Occipital lobe (tissue), 2 donors: ENCODE data around the gene GPR4. TPM values are rescaled to one million over a fixed set of nuclear protein-coding genes. Genes with fewer than 3 reads are reported as not detected.
"Not testable (repeated sequence)": the region's sequence is repeated elsewhere in the genome, so short reads cannot be mapped to it uniquely, and the experiment has no call there.

Experiments
- DNase-seq: peaks from one replicate; lab custom pipeline; 2025; lab: John Stamatoyannopoulos, UW
- total RNA-seq: library from RNA; depleted of rRNA; stranded (reverse); fragments of >200 nt; gene quantifications from one replicate; pipeline ENCODE4 v1.2.3, GENCODE V29; 2014

GPR4 gene
- total RNA-seq, 1 donor from 2014 or later: 0.16 TPM

DNA sequence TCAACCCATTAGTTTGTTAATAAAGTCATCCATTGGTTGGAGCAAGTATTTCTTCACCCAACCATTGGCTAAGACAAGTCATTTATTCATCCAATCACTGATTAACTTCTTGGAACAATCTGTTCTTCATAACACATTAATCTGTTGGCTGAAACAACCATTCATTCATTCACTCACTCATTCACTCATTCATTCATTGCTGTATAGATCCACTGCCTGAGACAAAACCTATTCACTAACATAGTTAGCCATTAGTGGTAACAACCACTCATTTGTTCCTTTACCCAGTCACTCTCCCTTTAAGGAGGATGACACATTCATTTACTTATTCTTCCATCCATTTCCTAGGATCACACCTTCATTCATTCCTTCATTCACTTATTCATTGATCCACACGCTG lies 22.0 kb upstream of the GPR4 start:
- DNase-seq: no peak

DNA sequence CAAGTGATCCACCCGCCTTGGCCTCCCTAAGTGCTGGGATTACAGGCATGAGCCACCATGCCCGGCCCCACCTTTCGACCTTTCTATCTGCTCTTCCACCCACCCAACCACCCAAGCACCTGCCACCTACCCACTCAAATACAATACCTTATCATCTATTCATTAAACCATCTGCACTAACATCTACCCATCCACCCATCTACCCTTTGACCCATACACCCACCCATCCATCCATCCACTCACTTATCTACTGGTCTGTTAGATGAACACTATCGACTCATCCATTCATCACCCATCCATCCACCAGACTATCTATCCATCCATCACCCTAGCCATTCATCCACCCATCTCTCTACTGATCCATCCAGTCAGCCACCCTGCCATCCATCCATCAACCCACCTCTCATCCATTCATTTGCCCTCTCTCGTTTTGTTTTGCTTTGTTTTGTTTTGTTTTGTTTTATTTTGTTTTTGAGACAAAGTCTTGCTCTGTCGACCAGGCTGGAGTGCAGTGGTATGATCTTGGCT lies 20.0 kb upstream of the GPR4 start:
- DNase-seq: no peak

DNA sequence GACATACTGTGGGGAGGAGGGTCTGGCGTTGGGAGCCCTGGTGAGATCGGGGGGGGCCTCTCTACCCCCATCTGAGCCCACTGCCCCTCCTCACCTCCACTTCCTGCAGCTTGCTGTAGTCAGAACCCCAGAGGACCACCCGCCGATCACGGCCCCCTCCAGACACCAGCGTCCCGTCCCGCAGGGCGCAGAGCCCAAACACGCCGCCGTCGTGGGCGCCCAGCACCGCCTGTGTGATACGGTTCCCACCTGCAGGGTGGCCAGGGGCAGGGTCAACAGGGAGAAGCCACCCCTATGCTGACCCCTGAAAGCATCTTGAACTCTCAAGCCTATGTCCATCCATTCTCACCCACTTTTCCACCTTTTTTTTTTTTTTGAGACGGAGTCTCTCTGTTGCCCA lies 19.4 kb upstream of the GPR4 start:
- DNase-seq: no peak

DNA sequence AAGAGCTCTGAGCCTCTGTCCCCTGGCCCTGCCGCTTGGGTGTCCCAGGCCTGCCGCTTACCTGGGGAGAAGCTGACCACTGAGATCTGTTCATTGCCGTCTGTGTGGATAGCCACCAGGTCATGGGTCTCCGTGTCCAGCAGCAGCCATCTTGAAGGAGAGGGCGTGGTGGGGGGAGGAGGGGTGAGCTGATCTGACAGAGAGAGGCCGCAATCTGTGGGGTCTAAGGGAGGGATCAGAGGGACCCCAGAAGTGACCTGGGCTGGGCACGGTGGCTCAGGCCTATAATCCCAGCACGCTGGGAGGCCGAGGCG lies 14.6 kb upstream of the GPR4 start:
- no peak for DNase-seq

DNA sequence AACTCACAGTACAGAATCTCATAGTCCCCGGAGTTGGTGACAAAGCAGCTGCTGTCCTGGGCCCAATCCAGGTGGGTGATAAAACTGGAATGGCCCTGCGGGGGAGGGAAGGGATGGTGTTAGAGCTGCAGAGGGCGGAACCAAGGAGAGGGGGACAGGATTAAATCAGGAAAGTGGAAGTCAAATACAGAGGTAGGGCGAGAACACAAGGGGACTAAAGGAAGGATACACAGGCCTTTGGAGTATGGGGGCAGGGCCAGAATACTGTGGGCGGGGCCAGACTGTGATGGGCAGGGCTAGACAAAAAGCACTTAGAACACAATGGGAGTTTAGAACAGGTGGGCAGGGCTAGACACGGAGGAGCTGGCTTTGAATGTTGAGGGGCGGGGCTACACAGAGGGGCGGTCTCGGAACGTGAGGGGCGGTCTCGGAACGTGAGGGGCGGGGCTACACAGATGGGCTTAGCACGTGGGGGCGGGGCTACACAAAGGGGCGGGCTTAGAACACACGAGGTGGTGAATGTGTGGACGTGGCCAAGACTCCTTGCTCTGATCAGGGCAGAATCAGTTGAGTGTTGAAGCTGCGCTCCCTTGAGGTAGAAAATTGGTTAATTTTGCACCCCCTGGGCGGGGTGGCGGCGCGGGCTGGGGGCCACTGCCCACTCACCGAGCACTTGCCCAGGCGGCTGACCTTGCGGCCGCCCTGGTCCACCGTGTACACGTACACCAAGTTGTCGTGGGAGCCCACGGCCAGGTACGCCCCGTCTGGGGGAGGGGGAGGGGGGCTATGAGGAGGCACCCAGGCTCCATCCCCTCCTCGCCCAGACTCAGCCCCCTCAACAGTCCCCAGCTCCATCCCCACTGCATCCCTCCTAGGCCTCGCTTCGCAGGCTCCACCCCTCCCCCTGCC lies 14.0 kb upstream of the GPR4 start:
- DNase-seq: peak; percentile 13

DNA sequence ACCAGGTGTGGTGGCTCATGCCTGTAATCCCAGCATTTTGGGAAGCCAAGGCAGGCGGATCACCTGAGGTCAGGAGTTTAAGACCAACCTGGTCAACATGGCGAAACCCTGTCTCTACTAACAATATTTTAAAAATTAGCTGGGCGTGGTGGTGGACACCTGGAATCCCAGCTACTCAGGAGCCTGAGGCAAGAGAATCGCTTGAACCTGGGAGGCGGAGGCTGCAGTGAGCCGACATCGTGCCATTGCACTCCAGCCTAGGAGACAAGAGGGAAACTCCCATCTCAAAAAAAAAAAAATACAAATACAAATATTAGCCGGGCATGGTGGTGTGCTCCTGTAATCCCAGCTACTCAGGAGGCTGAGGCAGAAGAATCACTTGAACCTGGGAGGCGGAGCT lies 13.0 kb upstream of the GPR4 start:
- DNase-seq: not testable (repeated sequence)

DNA sequence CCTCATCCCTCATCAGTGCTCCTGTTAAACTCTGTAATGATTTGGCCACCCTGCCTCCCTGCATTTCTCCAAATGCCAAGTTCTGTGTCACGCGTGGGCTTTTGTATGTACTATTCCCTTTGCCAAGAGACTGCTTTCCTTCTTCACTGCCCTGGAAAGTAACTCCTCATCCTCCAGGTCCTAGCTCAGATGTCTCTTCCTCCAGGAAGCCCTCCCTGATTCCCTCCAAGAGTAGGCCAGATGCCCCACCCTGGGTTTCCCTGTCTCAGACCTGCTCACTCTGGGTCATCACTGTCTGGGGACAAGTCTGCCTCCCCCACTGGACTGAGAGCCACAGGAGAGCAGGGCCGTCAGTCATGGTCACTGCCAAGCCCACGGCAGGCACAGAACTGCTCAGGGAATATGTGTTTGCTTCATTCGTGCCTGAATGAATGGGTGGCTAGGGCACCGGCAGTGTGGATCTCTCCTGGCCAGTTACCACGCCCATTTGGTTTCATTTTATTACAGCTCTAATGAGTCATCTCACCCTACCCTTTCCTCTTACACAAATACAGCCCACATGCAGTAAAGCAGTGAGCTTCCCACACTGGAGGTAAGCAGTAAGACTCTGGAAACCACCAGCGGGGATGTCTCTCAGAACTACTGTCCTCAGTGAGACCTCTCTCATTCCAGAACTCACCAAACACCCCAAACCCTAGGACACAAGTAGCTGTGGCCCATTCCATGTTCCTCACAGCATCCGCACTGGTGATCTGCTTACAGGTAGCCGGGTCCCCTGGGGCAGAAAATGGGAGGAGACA lies 12.1 kb upstream of the GPR4 start:
- no peak for DNase-seq

DNA sequence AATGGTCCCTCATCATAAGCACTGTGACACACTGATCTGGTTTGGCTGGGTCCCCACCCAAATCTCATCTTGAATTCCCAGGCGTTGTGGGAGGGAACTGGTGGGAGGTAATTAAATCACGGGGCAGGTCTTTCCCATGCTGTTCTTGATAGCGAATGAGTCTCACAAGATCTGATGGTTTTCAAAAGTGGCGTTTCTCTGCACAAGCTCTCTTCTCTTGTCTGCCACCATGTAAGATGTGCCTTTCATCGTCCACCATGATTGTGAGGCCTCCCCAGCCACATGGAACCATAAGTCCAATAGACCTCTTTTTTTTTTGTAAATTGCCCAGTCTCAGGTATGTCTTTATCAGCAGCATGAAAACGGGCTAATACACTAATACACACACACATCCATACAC lies 6.9 kb upstream of the GPR4 start:
- no peak for DNase-seq

DNA sequence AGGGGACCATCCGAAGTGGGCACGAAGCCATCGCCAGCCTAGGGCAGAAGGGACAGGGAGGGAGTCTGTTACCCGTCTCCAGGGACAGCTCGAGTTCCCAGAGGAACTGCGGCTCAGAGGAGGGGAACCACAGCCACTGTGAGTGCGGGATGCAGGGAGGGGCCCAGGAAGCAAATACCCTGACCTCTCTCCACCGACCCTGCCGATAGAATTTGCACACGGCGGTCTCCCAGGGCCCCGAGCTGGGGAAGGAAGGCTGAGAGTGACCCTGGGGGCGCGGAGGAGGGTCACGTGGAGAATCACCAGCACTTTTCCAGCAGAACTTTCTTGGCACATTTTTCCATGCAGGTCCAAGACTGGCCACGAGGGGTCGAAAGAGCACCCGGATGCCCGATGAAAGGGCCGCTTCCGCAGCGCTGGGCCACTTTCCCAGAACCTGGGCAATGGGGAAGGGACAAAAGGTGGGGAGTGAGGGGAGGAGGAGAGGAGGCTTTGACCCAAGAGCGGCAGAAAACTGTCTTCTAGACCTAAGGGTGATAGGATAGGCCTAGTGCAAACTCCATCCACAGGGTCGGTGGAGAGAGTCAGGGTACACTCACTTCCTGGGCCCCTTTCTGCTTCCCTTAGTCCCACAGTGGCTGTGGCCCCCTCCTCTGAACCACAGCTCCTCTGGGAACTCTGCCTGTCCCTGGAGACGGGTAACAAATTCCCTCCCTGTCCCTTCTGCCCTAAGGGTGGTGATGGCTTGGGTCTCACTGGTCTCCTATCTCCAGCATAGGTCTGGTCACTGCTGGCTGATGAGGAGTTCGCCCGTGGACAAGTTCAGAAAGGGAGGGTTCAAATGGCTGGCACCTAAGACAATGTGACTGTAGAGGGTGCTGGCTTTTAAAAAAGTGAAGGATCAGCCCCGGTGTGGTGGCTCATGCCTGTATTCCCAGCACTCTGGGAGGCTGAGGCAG lies 5.3 kb upstream of the GPR4 start:
- DNase-seq: peak; percentile 26

DNA sequence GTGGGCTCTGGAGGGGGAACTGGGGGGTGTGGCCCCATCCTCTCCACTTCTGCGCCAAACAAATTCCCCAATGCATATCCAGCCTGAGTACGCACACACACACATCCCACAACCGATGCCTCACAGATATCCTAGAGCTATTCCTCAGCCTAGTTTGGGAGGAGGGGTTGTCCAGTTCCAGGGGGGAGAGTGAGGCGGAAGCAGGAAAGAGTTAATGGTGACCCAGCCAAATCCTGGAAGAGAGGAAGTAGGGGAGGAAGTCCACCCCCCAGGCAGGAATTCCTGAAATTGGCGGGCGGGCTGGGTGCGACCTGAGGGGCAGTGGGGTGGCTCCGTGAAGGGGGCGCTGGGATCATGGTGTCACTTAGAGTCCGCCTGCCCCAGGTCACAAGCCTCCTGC lies 897 bp downstream of the GPR4 start:
- DNase-seq: no peak

DNA sequence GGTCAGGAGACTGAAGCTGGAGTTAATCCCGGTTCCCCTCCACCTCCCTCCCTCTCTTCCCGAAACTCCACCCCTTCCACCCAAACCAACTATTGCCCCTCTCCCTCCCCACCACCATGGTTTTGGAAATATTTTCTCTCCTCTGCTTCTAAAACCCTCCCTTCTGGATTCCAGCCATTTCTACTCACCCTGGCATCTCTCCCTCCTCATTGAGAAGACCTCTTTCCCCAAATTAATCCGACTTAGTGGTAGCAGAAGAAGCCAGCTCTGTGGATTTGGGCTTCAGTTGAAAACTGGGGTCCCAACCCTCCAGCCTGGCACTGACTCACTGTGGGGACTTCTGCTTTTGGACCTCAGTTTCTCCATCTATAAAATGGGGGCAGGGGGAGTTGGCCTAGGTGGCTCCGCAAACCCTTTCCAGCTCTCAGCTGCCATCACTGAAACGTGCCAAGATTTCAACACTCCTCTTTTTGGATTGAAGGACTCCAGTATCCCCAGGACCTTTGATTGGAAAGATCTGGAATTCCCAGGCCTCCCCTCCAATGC lies 1.6 kb downstream of the GPR4 start:
- no peak for DNase-seq

DNA sequence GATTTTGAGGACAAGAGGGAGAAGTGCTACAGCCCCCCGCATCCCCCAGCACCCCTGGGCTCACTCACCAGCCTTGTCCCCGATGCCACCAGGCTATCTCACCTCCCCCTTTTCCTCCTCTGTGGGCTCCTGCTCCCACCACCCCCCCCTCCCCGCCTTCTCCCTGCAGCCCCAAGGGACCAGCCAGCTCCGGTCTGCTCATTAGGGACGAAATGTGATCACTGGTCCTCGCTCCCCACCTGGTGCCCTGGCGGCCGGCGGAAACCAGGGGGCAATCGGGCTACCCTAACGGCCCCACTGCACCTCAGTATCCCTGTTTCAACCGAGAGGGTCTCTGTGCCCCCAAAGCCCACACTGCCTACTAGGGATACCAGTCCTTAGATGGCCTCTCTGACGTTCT lies 2.7 kb downstream of the GPR4 start:
- no peak for DNase-seq

DNA sequence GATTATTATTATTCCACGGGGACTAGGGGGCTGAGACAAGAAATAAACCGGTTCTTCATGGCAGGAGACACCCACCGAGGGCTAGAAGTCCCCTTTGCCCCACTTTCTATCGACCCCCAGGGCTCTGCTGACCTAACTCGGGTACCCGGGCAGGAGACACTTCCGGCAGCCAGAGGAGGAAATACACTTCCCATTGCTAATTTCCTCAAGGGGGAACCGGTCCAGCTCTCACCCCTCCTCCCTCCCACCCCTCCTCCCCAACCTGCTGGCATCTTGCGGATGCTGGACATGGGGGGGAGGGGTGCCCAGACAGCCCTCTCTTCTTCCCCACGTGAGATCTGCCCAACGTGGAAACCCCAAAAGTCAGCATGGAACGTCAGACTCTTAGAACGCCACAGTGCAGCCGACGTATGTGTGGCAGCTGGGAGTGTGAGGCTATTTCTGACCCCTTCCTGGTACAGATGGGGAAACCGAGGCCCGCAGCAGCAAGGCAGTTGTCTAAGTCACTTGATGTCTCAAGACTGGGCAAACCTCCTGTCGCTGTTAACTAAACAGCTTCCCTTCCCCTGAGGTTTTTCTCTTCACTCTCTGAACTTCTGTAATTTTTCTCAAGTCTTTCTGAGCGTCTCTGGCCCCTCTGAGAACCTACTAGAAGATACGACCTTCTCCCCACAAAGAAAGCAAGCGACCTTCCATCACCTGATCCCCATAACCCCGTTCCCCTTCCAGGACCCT lies 3.6 kb downstream of the GPR4 start:
- DNase-seq: no peak

DNA sequence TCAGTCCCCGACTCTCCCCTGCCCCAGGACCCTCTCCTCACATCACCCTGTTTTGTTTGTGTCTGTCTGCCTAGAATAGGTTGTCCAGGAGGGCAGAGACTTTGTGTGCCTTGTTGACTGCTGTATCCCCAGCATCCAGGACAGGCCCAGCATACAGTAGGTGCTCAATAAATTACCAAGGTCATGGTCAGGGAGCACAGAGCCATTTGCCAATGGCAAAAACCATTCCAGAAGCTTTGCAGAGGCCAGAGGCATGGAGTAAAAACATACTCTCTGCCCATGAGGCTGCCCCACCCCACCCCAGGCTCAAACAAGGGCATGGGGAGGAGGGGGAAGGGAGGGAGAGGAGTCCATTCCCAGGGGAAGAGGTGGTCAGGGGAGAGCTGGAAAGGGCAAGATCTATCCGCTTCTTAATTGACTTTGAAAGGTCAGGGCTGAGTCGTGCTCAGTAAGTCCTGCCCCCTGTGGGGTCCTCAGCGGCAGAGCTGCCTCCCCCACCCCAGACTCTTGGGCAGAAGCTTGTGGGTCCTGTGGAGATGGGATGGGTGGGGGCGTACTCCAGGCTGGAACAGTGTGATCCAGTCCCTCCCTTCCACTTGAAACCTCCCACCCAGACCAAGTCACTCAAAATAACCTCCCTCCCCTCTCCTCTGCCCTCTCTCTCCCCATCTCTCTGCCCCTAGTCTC lies 4.4 kb downstream of the GPR4 start:
- DNase-seq: no peak

DNA sequence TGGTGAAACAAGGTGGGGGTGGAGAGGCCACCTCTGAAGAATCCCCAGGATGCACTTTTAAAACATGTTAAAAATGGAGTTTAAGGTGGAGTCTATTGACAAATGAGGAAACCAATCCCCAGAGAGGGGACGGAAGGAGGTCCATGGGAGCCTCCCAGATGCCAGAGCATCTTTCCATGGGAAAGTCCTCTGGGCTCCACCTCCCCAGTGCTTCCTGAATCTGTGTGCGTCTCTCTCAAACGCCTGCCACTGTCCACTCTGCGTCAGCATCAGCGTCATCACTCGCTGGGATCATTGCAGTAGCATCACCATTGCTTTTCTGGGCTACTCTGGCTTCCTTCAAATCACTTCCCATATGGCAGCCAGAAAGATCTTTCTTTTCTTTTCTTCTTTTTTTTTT lies 6.2 kb downstream of the GPR4 start:
- no peak for DNase-seq

DNA sequence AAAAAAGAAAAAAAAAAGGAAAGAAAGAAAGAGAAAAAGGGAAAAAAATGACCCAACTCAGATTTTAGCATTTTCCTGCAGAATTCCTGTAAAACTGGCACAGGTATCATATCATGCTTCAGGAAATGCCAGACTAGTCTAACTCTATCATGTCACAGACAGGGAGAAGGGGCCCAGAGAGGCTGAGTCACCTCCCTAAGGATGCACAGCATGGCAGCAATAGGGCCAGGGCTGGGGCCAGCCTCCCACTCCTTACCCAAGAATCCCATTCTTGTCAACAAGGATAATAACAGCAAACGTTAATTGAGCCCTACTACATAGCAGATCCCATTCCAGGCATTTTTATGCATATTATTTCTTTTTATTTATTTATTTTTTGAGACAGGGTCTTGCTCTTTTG lies 8.5 kb downstream of the GPR4 start:
- no peak for DNase-seq

DNA sequence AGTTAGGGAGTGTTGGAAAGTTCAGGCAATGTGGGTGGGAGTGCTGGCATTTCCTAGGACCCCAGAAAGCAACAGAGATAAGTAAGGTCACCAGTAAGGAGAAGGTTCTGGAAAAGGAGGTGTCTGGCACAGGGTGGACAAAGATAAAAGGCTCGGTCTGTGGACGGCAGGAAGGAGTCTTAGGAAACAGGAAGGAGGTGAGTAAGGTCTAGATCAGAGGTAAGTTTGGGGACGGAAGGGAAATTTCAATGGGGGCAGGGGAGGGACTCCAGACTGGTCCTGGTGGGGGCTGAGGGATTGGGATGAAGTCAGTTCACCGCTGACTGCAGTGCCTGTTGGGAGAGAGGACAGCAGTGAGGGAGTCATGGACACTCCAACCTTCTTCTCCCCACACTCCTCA lies 9.6 kb downstream of the GPR4 start:
- DNase-seq: no peak

DNA sequence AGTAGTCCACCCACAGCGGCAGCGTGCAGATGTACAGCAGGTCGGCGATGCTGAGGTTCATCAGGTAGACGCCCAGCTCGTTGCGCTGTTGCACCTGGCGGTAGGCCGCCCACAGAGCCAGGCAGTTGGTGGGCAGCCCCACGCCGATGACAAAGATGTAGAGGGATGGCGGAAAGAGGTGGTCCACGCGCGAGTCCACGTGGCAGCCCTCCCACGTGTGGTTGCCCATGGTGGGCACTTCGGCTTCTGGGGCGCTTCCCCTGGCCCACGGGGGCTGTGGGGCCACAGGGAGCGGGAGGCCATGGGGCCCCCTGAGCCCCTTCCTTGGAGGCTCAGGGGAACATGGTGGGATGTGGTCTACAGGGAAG lies 10.4 kb downstream of the GPR4 start:
- no peak for DNase-seq

DNA sequence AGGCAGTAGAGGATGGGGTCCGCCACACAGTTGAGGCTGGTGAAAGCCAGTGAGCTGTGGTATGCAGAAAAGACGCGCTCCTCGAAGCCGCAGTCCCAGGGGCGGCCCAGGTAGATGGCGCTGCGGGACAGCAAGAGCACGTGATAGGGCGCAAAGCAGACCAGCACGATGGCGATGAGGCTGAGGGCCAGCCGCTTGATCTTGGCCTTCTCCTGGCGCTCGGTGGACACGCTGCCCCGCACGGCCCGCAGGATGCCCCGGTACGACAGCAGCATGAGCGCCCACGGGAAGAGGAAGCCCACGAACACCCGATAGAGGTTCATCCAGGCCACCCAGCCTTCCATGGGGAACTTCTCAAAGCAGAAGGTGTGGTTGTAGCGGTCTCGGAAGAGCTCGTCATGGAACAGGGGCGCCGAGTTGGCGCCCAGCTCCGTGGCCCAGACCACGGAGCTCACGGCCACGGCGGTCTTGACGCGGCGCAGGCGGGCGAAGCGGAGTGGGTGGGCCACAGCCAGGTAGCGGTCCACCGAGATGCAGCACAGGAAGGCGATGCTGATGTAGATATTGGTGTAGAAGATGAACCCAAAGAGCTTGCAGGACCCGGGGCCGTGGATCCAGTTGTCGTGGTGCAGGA lies 10.9 kb downstream of the GPR4 start:
- DNase-seq: no peak
